UCSD-AML1 (cell line): ENCODE data around the gene TARS2.
A peak's percentile ranks its signal among the peaks of the same experiment; 100 is the strongest.

Experiments
- DNase-seq: peaks from one replicate; lab custom pipeline; 2025; ENCODE audit not compliant: unreplicated experiment; lab: John Stamatoyannopoulos, UW

Gene TARS2

GRCh38 chr1:150486966-150487762 is at the start of gene TARS2:
Gene TARS2, plus strand, starts transcription at chr1:150487419. Its CDS starts 32 bp downstream, at chr1:150487451.
- DNase-seq: peak; percentile 93

GRCh38 chr1:150441121-150441520 is 46.1 kb upstream of the TARS2 start:
- no peak for DNase-seq

GRCh38 chr1:150444232-150444631 is 43.0 kb upstream of the TARS2 start:
- no peak for DNase-seq

- no peak for DNase-seq
Observed at GRCh38 chr1:150456146-150456647, 31.0 kb upstream of the TARS2 start.

- peak; percentile 42 for DNase-seq
Observed at GRCh38 chr1:150464422-150464826, 22.8 kb upstream of the TARS2 start.

- no peak for DNase-seq
Observed at GRCh38 chr1:150466964-150467363, 20.3 kb upstream of the TARS2 start.

GRCh38 chr1:150469291-150469690 is 17.9 kb upstream of the TARS2 start:
- no peak for DNase-seq

- no peak for DNase-seq
Observed at GRCh38 chr1:150472601-150473200, 14.5 kb upstream of the TARS2 start.

- no peak for DNase-seq
Observed at GRCh38 chr1:150473659-150474058, 13.6 kb upstream of the TARS2 start.

- DNase-seq: no peak
Observed at GRCh38 chr1:150474869-150475268, 12.3 kb upstream of the TARS2 start.

- no peak for DNase-seq
Observed at GRCh38 chr1:150476754-150477153, 10.5 kb upstream of the TARS2 start.

GRCh38 chr1:150477320-150477719 is 9.9 kb upstream of the TARS2 start:
- peak; percentile 11 for DNase-seq

- DNase-seq: no peak
Observed at GRCh38 chr1:150477733-150478132, 9.5 kb upstream of the TARS2 start.

- DNase-seq: no peak
Observed at GRCh38 chr1:150479370-150479769, 7.8 kb upstream of the TARS2 start.

- no peak for DNase-seq
Observed at GRCh38 chr1:150479927-150480352, 7.3 kb upstream of the TARS2 start.

- DNase-seq: no peak
Observed at GRCh38 chr1:150484431-150484830, 2.8 kb upstream of the TARS2 start.

- DNase-seq: peak; percentile 12
Observed at GRCh38 chr1:150484861-150485260, 2.4 kb upstream of the TARS2 start.

GRCh38 chr1:150487763-150488115 is 520 bp downstream of the TARS2 start:
- DNase-seq: no peak

GRCh38 chr1:150493175-150493574 is 6.0 kb downstream of the TARS2 start:
- no peak for DNase-seq

GRCh38 chr1:150498342-150498741 is 11.1 kb downstream of the TARS2 start:
- no peak for DNase-seq

- DNase-seq: no peak
Observed at GRCh38 chr1:150505431-150505830, 18.2 kb downstream of the TARS2 start.
